ENCODE measurements around the gene BMPR1B. TPM values are rescaled to one million over a fixed set of nuclear protein-coding genes. Genes with fewer than 3 reads are reported as not detected.

BMPR1B gene
- polyA plus RNA-seq, 2 of the 4 experiments (the other 2 are of a cell fraction): 6.4 to 21.2 TPM

DNA sequence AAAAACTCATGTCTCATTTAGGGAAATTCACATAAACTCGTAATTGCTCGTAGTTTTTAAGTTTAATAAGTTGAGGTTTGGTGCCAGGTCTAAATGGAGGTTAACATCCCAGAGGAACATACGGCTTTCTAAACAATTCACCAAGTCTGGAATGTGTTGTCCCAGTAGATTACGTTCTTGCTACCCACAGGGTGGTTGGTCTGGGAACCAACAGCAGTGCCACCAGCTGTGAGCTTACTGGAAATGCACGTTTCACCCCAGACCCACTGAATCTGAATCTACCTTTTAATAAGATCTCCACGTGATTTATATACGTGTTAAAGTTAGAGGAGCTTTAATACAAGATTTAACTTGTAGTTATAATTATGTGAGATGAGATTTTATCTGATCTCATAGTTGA, 134.3 kb downstream of the BMPR1B start:
- peak; percentile 82 to 93; a peak in 4 of 6 replicates for ATAC-seq
- 38% methylated on average over 7 of the region's 7 CpGs for WGBS (ENCODE audit: missing lambda C conversion rate)
- no peak for FAIRE-seq

DNA sequence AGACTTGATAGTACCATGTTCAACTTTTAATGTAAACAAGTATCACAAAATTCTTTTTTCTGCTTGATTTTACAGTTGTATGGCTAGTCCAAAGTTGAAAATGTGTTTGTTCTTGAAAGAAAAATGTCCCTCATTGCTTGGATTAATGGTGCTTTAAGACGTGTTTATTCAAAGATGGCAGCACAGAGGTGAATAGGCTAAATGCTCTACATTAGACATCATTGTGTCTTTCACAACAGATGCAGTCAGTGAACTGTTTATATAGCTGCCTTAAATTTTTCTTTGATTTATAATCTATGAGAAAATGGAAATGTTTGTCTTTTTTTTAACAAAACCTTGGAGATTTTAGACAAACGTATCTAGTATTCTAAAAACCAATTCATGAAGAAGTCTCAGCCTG, 137.3 kb downstream of the BMPR1B start:
- TF ChIP-seq NPAS2 (CRISPR knock-in tag; IDR thresholded peaks at IDR 0.05; ENCODE audit: borderline replicate concordance): no peak
- TF ChIP-seq, protein P1, sequence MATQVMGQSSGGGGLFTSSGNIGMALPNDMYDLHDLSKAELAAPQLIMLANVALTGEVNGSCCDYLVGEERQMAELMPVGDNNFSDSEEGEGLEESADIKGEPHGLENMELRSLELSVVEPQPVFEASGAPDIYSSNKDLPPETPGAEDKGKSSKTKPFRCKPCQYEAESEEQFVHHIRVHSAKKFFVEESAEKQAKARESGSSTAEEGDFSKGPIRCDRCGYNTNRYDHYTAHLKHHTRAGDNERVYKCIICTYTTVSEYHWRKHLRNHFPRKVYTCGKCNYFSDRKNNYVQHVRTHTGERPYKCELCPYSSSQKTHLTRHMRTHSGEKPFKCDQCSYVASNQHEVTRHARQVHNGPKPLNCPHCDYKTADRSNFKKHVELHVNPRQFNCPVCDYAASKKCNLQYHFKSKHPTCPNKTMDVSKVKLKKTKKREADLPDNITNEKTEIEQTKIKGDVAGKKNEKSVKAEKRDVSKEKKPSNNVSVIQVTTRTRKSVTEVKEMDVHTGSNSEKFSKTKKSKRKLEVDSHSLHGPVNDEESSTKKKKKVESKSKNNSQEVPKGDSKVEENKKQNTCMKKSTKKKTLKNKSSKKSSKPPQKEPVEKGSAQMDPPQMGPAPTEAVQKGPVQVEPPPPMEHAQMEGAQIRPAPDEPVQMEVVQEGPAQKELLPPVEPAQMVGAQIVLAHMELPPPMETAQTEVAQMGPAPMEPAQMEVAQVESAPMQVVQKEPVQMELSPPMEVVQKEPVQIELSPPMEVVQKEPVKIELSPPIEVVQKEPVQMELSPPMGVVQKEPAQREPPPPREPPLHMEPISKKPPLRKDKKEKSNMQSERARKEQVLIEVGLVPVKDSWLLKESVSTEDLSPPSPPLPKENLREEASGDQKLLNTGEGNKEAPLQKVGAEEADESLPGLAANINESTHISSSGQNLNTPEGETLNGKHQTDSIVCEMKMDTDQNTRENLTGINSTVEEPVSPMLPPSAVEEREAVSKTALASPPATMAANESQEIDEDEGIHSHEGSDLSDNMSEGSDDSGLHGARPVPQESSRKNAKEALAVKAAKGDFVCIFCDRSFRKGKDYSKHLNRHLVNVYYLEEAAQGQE (IDR thresholded peaks at IDR 0.05): no peak
- no peak for TF ChIP-seq MYC (IDR thresholded peaks at IDR 0.05; ENCODE audit: borderline replicate concordance, low read length)
- TF ChIP-seq, protein P2, sequence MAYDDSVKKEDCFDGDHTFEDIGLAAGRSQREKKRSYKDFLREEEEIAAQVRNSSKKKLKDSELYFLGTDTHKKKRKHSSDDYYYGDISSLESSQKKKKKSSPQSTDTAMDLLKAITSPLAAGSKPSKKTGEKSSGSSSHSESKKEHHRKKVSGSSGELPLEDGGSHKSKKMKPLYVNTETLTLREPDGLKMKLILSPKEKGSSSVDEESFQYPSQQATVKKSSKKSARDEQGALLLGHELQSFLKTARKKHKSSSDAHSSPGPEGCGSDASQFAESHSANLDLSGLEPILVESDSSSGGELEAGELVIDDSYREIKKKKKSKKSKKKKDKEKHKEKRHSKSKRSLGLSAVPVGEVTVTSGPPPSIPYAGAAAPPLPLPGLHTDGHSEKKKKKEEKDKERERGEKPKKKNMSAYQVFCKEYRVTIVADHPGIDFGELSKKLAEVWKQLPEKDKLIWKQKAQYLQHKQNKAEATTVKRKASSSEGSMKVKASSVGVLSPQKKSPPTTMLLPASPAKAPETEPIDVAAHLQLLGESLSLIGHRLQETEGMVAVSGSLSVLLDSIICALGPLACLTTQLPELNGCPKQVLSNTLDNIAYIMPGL (CRISPR knock-in tag; IDR thresholded peaks at IDR 0.05; ENCODE audit: borderline replicate concordance): no peak
- no peak for TF ChIP-seq FOXS1 (CRISPR knock-in tag; IDR thresholded peaks at IDR 0.05)
- TF ChIP-seq CBX8 (IDR thresholded peaks at IDR 0.05): no peak
- ChIA-PET CTCF (no interaction called here), POLR2A (no interaction called here)
- ATAC-seq (no peak), DNase-seq (ENCODE audit: low read depth in 1 of 2, low spot score in 1 of 2) (no peak), FAIRE-seq (no peak)
- Histone ChIP-seq H3K4me3 (no peak overlapping the region), H3K4me2 (no peak overlapping the region), H3K27ac (no peak overlapping the region), H3K9me3 (peaks cover 6% of the 10 kb centered on the region; the same call in 1 of the 3 replicates), H3K4me1 (peaks cover 21% of the 10 kb centered on the region)
- 60% methylated on average over 2 of the region's 2 CpGs for WGBS (ENCODE audit: missing lambda C conversion rate)

More for the DNA sequence above, 134.3 kb downstream of the BMPR1B start:
- Histone ChIP-seq H3K4me2 (peak overlapping the region; percentile 37; the same call in 2 of the 3 replicates), H3K9me3 (peaks cover 6% of the 10 kb centered on the region; the same call in 1 of the 3 replicates), H3K4me3 (no peak overlapping the region), H3K4me1 (peaks cover 21% of the 10 kb centered on the region), H3K27ac (no peak overlapping the region; a peak in 1 of 6 replicates)
- TF ChIP-seq, protein P1 (IDR thresholded peaks at IDR 0.05): no peak
- TF ChIP-seq, protein P3, sequence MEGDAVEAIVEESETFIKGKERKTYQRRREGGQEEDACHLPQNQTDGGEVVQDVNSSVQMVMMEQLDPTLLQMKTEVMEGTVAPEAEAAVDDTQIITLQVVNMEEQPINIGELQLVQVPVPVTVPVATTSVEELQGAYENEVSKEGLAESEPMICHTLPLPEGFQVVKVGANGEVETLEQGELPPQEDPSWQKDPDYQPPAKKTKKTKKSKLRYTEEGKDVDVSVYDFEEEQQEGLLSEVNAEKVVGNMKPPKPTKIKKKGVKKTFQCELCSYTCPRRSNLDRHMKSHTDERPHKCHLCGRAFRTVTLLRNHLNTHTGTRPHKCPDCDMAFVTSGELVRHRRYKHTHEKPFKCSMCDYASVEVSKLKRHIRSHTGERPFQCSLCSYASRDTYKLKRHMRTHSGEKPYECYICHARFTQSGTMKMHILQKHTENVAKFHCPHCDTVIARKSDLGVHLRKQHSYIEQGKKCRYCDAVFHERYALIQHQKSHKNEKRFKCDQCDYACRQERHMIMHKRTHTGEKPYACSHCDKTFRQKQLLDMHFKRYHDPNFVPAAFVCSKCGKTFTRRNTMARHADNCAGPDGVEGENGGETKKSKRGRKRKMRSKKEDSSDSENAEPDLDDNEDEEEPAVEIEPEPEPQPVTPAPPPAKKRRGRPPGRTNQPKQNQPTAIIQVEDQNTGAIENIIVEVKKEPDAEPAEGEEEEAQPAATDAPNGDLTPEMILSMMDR (IDR thresholded peaks at IDR 0.05): peak; percentile 12; the same call in 1 of the 3 replicates
- peak; percentile 31 to 42; a peak in 3 of 5 replicates for TF ChIP-seq RAD21 (conservative IDR thresholded peaks at IDR 0.05 in 1 of 2, IDR thresholded peaks at IDR 0.05 in 1 of 2)
- ChIA-PET CTCF (interaction anchor here (0.5 to 1.5 kb wide), 4 partner anchors 9 to 1123 kb away, joined by 3 to 4 read pairs (median 3); no protein-coding TSS in a partner anchor), POLR2A (interaction anchor here (0.6 kb wide), 1 partner anchor 88 kb away, joined by 8 read pairs; no protein-coding TSS in a partner anchor)
- DNase-seq (ENCODE audit: low read depth in 1 of 2, low spot score in 1 of 2): peak; percentile 10 to 78
